ENCODE data around the gene DOHH.

The DOHH gene

DNA sequence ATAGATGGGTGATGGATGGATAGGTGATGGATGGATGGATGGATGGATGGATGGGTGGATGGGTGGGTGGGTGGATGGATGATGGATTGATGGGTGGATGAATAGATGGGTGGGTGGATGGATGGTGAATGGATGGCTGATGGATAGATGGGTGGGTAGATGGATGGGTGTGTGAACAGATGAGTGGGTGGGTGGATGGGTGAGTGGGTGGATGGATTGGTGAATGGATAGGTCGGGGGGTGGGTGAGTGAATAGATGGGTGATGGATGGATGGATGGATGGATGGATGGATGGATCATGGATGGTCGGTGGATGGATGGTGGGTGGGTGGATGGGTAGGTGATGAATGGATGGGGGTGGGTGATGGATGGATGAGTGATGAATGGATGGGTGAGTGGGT, 23.6 kb downstream of the DOHH start:
- Histone ChIP-seq H3K4me3 (ENCODE audit: low read length) (no peak overlapping the region), H3K79me2 (ENCODE audit: low read length) (no peaks in the 10 kb centered on the region), H3K4me1 (ENCODE audit: low read length) (no peaks in the 10 kb centered on the region), H3K9me3 (replicated peaks; ENCODE audit: insufficient read depth, low read length) (no peaks in the 10 kb centered on the region), H3F3A (ENCODE audit: insufficient read depth, low read length) (no peaks in the 10 kb centered on the region), H3K27me3 (replicated peaks; ENCODE audit: insufficient read depth, low read length) (peaks cover 73% of the 10 kb centered on the region), H4K20me1 (ENCODE audit: insufficient read depth, low read length) (no peaks in the 10 kb centered on the region), H3K4me2 (ENCODE audit: low read depth, low read length) (no peak overlapping the region), H3K36me3 (replicated peaks; ENCODE audit: insufficient read depth, low read length) (no peaks in the 10 kb centered on the region), H3K9me2 (replicated peaks; ENCODE audit: insufficient read depth, low read length) (no peaks in the 10 kb centered on the region), H3K9ac (ENCODE audit: low read length) (no peak overlapping the region), H3K27ac (ENCODE audit: low read length) (no peak overlapping the region), H2AFZ (ENCODE audit: low read length) (no peak overlapping the region)
- TF ChIP-seq EZH2phosphoT487 (IDR thresholded peaks at IDR 0.05; ENCODE audit: low read length) = no peak
- TF ChIP-seq EZH2 (optimal IDR thresholded peaks at IDR 0.05; ENCODE audit: low read depth, low read length) = no peak
- no peak for TF ChIP-seq CTCF (IDR thresholded peaks at IDR 0.05; ENCODE audit: low read length)
- no peak for DNase-seq

GRCh38 chr19:3475449-3475848, 25.0 kb downstream of the DOHH start:
- H3K27me3 ChIP-seq (replicated peaks; ENCODE audit: insufficient read depth, low read length) = peaks cover 70% of the 10 kb centered on the region
- H3K4me1 ChIP-seq (ENCODE audit: low read length) = no peaks in the 10 kb centered on the region
- no peak overlapping the region for H3K4me3 ChIP-seq (ENCODE audit: low read length)
- no peaks in the 10 kb centered on the region for H3F3A ChIP-seq (ENCODE audit: insufficient read depth, low read length)
- TF ChIP-seq EZH2 (optimal IDR thresholded peaks at IDR 0.05; ENCODE audit: low read depth, low read length) (no peak), EZH2phosphoT487 (IDR thresholded peaks at IDR 0.05; ENCODE audit: low read length) (no peak), CTCF (IDR thresholded peaks at IDR 0.05; ENCODE audit: low read length) (no peak)
- no peaks in the 10 kb centered on the region for H4K20me1 ChIP-seq (ENCODE audit: insufficient read depth, low read length)
- no peak overlapping the region for H3K9ac ChIP-seq (ENCODE audit: low read length)
- no peaks in the 10 kb centered on the region for H3K36me3 ChIP-seq (replicated peaks; ENCODE audit: insufficient read depth, low read length)
- H3K79me2 ChIP-seq (ENCODE audit: low read length) = no peaks in the 10 kb centered on the region
- no peak overlapping the region for H2AFZ ChIP-seq (ENCODE audit: low read length)
- no peak overlapping the region for H3K4me2 ChIP-seq (ENCODE audit: low read depth, low read length)
- no peak overlapping the region for H3K27ac ChIP-seq (ENCODE audit: low read length)
- H3K9me2 ChIP-seq (replicated peaks; ENCODE audit: insufficient read depth, low read length) = no peaks in the 10 kb centered on the region
- H3K9me3 ChIP-seq (replicated peaks; ENCODE audit: insufficient read depth, low read length) = no peaks in the 10 kb centered on the region
- DNase-seq = no peak

GRCh38 chr19:3474614-3475013, 25.9 kb downstream of the DOHH start:
- no peaks in the 10 kb centered on the region for H3K9me2 ChIP-seq (replicated peaks; ENCODE audit: insufficient read depth, low read length)
- no peak overlapping the region for H2AFZ ChIP-seq (ENCODE audit: low read length)
- no peaks in the 10 kb centered on the region for H4K20me1 ChIP-seq (ENCODE audit: insufficient read depth, low read length)
- DNase-seq = no peak
- H3K79me2 ChIP-seq (ENCODE audit: low read length) = no peaks in the 10 kb centered on the region
- no peaks in the 10 kb centered on the region for H3K36me3 ChIP-seq (replicated peaks; ENCODE audit: insufficient read depth, low read length)
- H3F3A ChIP-seq (ENCODE audit: insufficient read depth, low read length) = no peaks in the 10 kb centered on the region
- TF ChIP-seq CTCF (IDR thresholded peaks at IDR 0.05; ENCODE audit: low read length) (no peak), EZH2phosphoT487 (IDR thresholded peaks at IDR 0.05; ENCODE audit: low read length) (no peak), EZH2 (optimal IDR thresholded peaks at IDR 0.05; ENCODE audit: low read depth, low read length) (no peak)
- no peaks in the 10 kb centered on the region for H3K9me3 ChIP-seq (replicated peaks; ENCODE audit: insufficient read depth, low read length)
- no peaks in the 10 kb centered on the region for H3K4me1 ChIP-seq (ENCODE audit: low read length)
- no peak overlapping the region for H3K27ac ChIP-seq (ENCODE audit: low read length)
- H3K27me3 ChIP-seq (replicated peaks; ENCODE audit: insufficient read depth, low read length) = peaks cover 70% of the 10 kb centered on the region
- H3K4me3 ChIP-seq (ENCODE audit: low read length) = no peak overlapping the region
- no peak overlapping the region for H3K9ac ChIP-seq (ENCODE audit: low read length)
- H3K4me2 ChIP-seq (ENCODE audit: low read depth, low read length) = no peak overlapping the region

All from MM.1S (cell line).